Measurements from ENCODE around the gene ROBO4. TPM values are rescaled to one million over a fixed set of nuclear protein-coding genes. Genes with fewer than 3 reads are reported as not detected.

ROBO4 gene
- total RNA-seq, 1 experiment from 2014 or later = 10.6 TPM

- Mint-ChIP-seq H3K36me3 (ENCODE audit: insufficient read depth, unreplicated experiment) (no peaks in the 10 kb centered on the region), H3K9me3 (ENCODE audit: unreplicated experiment) (peaks cover 8% of the 10 kb centered on the region), H3K4me1 (ENCODE audit: insufficient read depth, unreplicated experiment) (peaks cover 9% of the 10 kb centered on the region), H3K27ac (ENCODE audit: low read depth, unreplicated experiment) (no peak overlapping the region), H3K4me3 (ENCODE audit: unreplicated experiment) (no peak overlapping the region), H3K27me3 (ENCODE audit: insufficient read depth, unreplicated experiment) (no peaks in the 10 kb centered on the region)
- intact Hi-C loops (cut with micrococcal nuclease) = no loop called here
- no peak for DNase-seq (ENCODE audit: unreplicated experiment)
- no peak for TF ChIP-seq CTCF (IDR thresholded peaks at IDR 0.05; ENCODE audit: unreplicated experiment)
- ChIA-PET CTCF (interaction anchor here (0.6 to 1.1 kb wide), 5 partner anchors 11 to 402 kb away, joined by 3 to 5 read pairs (median 3); no protein-coding TSS in a partner anchor), POLR2A (interaction anchor here (2.7 kb wide), 1 partner anchor 10 kb away, joined by 16 read pairs; the partner anchor contains the start of gene CCDC15)
- no TSS peak for BruUV-seq (replicated peaks)
Observed at GRCh38 chr11:124943741-124944140, 46.1 kb upstream of the ROBO4 start.

GRCh38 chr11:124943254-124943616 is 45.6 kb upstream of the ROBO4 start:
- ChIA-PET POLR2A (interaction anchor here (2.7 kb wide), 1 partner anchor 10 kb away, joined by 16 read pairs; the partner anchor contains the start of gene CCDC15), CTCF (interaction anchor here (0.7 to 0.9 kb wide), 2 partner anchors 67 to 403 kb away, joined by 3 read pairs; no protein-coding TSS in a partner anchor)
- H3K27ac Mint-ChIP-seq (ENCODE audit: low read depth, unreplicated experiment) = no peak overlapping the region
- intact Hi-C loops (cut with micrococcal nuclease) = no loop called here
- BruUV-seq (replicated peaks) = no TSS peak
- H3K4me1 Mint-ChIP-seq (ENCODE audit: insufficient read depth, unreplicated experiment) = peaks cover 9% of the 10 kb centered on the region
- TF ChIP-seq CTCF (IDR thresholded peaks at IDR 0.05; ENCODE audit: unreplicated experiment) = no peak
- H3K36me3 Mint-ChIP-seq (ENCODE audit: insufficient read depth, unreplicated experiment) = no peaks in the 10 kb centered on the region
- H3K4me3 Mint-ChIP-seq (ENCODE audit: unreplicated experiment) = no peak overlapping the region
- no peak for DNase-seq (ENCODE audit: unreplicated experiment)
- H3K9me3 Mint-ChIP-seq (ENCODE audit: unreplicated experiment) = peaks cover 3% of the 10 kb centered on the region
- no peaks in the 10 kb centered on the region for H3K27me3 Mint-ChIP-seq (ENCODE audit: insufficient read depth, unreplicated experiment)

DNA sequence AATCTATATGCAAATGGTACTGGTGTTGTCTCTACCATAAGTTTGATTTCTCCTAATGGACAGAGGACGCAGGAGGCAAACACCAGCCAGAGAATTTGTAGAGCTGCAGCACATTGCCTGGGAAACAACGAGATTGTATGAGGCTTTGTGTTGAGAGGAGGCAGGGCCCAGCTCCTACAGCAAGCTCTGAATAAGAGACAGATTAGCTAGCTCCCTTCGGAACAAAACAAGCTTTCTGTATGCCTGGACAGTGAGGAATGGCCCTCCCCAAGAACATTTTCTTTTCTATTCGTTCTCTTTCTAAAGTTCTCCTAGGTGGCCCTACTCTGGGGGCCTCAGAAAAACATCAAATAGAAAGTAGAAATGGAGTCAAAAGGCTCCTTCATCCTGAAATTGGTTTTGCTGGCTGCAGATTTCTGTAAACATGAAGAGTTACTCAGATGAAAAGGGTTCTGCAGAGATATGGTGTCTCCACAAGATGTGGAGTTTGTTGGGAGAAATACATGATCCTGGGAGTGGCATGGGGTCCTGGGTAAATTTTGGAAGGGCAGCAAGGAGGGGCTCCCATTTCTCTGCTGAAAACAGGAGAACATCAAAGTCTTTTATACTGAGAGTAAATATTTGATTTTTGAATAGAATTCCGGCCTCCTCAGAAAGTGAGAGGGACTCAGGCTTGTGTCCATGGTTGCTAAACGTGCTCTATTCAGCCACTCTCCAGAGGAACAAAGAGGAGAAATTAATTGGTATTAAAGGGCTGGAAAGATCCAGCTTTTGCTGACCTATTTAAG is 45.0 kb upstream of the ROBO4 start:
- no peak overlapping the region for H3K4me3 Mint-ChIP-seq (ENCODE audit: unreplicated experiment)
- H3K27ac Mint-ChIP-seq (ENCODE audit: low read depth, unreplicated experiment) = no peak overlapping the region
- H3K9me3 Mint-ChIP-seq (ENCODE audit: unreplicated experiment) = no peaks in the 10 kb centered on the region
- H3K27me3 Mint-ChIP-seq (ENCODE audit: insufficient read depth, unreplicated experiment) = no peaks in the 10 kb centered on the region
- no peaks in the 10 kb centered on the region for H3K36me3 Mint-ChIP-seq (ENCODE audit: insufficient read depth, unreplicated experiment)
- intact Hi-C loops (cut with micrococcal nuclease) = no loop called here
- peaks cover 9% of the 10 kb centered on the region for H3K4me1 Mint-ChIP-seq (ENCODE audit: insufficient read depth, unreplicated experiment)
- no peak for DNase-seq (ENCODE audit: unreplicated experiment)
- CTCF ChIA-PET = interaction anchor here (0.5 to 0.7 kb wide), 2 partner anchors 19 to 66 kb away, joined by 3 read pairs; no protein-coding TSS in a partner anchor
- no TSS peak for BruUV-seq (replicated peaks)
- no peak for TF ChIP-seq CTCF (IDR thresholded peaks at IDR 0.05; ENCODE audit: unreplicated experiment)
- POLR2A ChIA-PET = interaction anchor here (2.7 kb wide), 1 partner anchor 11 kb away, joined by 16 read pairs; the partner anchor contains the start of gene CCDC15

- CTCF ChIA-PET = interaction anchor here (0.9 to 1.3 kb wide), 2 partner anchors 75 to 199 kb away, joined by 3 to 5 read pairs; no protein-coding TSS in a partner anchor
- BruUV-seq (replicated peaks) = no TSS peak
- H3K27me3 Mint-ChIP-seq (ENCODE audit: insufficient read depth, unreplicated experiment) = no peaks in the 10 kb centered on the region
- no peaks in the 10 kb centered on the region for H3K9me3 Mint-ChIP-seq (ENCODE audit: unreplicated experiment)
- H3K27ac Mint-ChIP-seq (ENCODE audit: low read depth, unreplicated experiment) = no peak overlapping the region
- H3K36me3 Mint-ChIP-seq (ENCODE audit: insufficient read depth, unreplicated experiment) = no peaks in the 10 kb centered on the region
- TF ChIP-seq CTCF (IDR thresholded peaks at IDR 0.05; ENCODE audit: unreplicated experiment) = no peak
- H3K4me1 Mint-ChIP-seq (ENCODE audit: insufficient read depth, unreplicated experiment) = peaks cover 7% of the 10 kb centered on the region
- H3K4me3 Mint-ChIP-seq (ENCODE audit: unreplicated experiment) = no peak overlapping the region
- intact Hi-C loops (cut with micrococcal nuclease) = no loop called here
- DNase-seq (ENCODE audit: unreplicated experiment) = no peak
- POLR2A ChIA-PET = interaction anchor here (2.7 kb wide), 1 partner anchor 12 kb away, joined by 16 read pairs; the partner anchor contains the start of gene CCDC15
Observed at GRCh38 chr11:124941703-124942102, 44.0 kb upstream of the ROBO4 start.

Measured in MCF 10A (cell line).